OCI-LY3 (cell line): ENCODE measurements around the gene NOXA1.
"Not testable (repeated sequence)": the region's sequence is repeated elsewhere in the genome, so short reads cannot be mapped to it uniquely, and the experiment has no call there.

Experiments
- H2AFZ ChIP-seq: fragments of 200-600, 300-600 bp; shearing (Covaris generic); 2 replicates; pipeline ENCODE4 v1.6.0; 2014; ENCODE audit warnings: antibody characterized with exemption, low read depth, low read length
- H3K27ac ChIP-seq: fragments of 200-600, 300-600 bp; sonication (generic); 2 replicates; pipeline ENCODE4 v1.5.1; 2014; ENCODE audit warnings: mild to moderate bottlenecking, low read length, moderate library complexity, mixed read lengths
- H3K27me3 ChIP-seq: fragments of 200-600, 300-600 bp; sonication (generic); 2 replicates; pipeline ENCODE4 v1.6.1; 2014; ENCODE audit warnings: low read depth, low read length, mixed read lengths
- H3K36me3 ChIP-seq: fragments of 200-600, 300-600 bp; sonication (generic); replicated peaks from 2 replicates; pipeline ENCODE3; 2014; ENCODE audit warnings: low read depth, low read length, mixed read lengths
- H3K4me1 ChIP-seq: fragments of 300-600, 200-600 bp; sonication (generic); 2 replicates; pipeline ENCODE4 v1.6.1; 2014; ENCODE audit warnings: low read length, mixed read lengths
- H3K4me2 ChIP-seq: fragments of 200-600, 300-600 bp; sonication (generic); 2 replicates; pipeline ENCODE4 v1.6.1; 2014; ENCODE audit warnings: low read length, mixed read lengths
- H3K4me3 ChIP-seq: fragments of 300-600, 200-600 bp; sonication (generic); 2 replicates; pipeline ENCODE4 v1.5.1; 2014; ENCODE audit warnings: antibody characterized with exemption, mild to moderate bottlenecking, low read length, moderate library complexity
- H3K79me2 ChIP-seq: fragments of 300-600, 200-600 bp; shearing (Covaris generic); 2 replicates; pipeline ENCODE4 v1.6.1; 2014; ENCODE audit warnings: mild to moderate bottlenecking, low read length, mixed read lengths
- H3K9ac ChIP-seq: fragments of 300-600, 200-600 bp; shearing (Covaris generic); 2 replicates; pipeline ENCODE4 v1.6.0; 2014; ENCODE audit warnings: mild to moderate bottlenecking, low read length, moderate library complexity
- H3K9me3 ChIP-seq: fragments of 200-600, 300-600 bp; shearing (Covaris generic); 2 replicates; pipeline ENCODE4 v1.6.1; 2014; ENCODE audit warnings: low read length, mixed read lengths; ENCODE audit not compliant: insufficient read depth
- H4K20me1 ChIP-seq: fragments of 200-600, 300-600 bp; sonication (generic); 2 replicates; pipeline ENCODE4 v1.6.1; 2016; ENCODE audit warnings: low read length, mixed read lengths; ENCODE audit not compliant: insufficient read depth
- EZH2phosphoT487 ChIP-seq: fragments of 200-600 bp; shearing (Covaris generic); IDR thresholded peaks from 2 replicates; pipeline ENCODE4 v1.6.1; 2018; ENCODE audit warnings: antibody characterized with exemption, mixed run types, low read depth
- TF ChIP-seq, protein P1 (sequence below): fragments of 200-600, 300-600 bp; sonication (generic); IDR thresholded peaks from 2 replicates; pipeline ENCODE4 v1.5.1; 2014; ENCODE audit warnings: antibody characterized with exemption, low read length, low read depth

The NOXA1 gene

DNA sequence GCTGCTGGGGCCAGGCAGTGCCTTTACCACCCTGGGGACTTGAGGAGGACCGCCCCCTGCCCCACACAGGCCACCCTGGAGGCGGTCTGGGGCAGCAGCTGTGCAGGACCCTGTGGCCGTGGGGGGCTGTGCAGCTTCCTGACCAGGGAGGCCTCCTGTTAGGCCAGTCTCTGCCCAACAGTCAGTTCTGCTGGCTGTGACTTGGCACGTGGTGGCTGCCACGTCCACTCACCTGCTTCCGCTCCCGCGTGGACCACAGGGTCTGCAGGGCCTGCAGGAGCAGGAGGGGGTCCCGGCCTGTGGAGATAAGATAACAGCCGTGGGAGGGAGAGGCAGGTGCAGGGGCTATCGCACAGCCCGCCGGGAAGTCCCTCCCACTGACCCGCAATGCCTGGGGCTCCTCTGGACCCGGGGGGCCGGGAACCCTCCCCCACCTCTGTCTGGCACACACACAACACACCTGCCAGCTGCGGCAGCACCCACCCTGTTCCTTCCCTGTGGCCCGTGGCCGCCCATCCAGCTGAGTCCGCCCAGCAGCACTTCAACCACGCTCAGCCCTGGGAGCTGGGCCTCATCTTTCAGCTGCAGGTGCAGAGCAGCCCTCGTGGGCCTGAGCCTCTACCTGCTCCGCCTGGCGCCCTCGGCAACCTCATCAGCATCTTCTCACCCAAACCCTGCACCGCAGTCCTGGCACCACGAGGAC, 40.0 kb upstream of the NOXA1 start:
- H2AFZ ChIP-seq: no peak overlapping the region
- H3K9ac ChIP-seq: no peak overlapping the region
- H3K4me2 ChIP-seq: no peak overlapping the region
- no peaks in the 10 kb centered on the region for H3K4me1 ChIP-seq
- no peak overlapping the region for H3K27ac ChIP-seq
- H3K36me3 ChIP-seq: no peaks in the 10 kb centered on the region
- no peaks in the 10 kb centered on the region for H3K9me3 ChIP-seq
- TF ChIP-seq EZH2phosphoT487: no peak
- TF ChIP-seq, protein P1, sequence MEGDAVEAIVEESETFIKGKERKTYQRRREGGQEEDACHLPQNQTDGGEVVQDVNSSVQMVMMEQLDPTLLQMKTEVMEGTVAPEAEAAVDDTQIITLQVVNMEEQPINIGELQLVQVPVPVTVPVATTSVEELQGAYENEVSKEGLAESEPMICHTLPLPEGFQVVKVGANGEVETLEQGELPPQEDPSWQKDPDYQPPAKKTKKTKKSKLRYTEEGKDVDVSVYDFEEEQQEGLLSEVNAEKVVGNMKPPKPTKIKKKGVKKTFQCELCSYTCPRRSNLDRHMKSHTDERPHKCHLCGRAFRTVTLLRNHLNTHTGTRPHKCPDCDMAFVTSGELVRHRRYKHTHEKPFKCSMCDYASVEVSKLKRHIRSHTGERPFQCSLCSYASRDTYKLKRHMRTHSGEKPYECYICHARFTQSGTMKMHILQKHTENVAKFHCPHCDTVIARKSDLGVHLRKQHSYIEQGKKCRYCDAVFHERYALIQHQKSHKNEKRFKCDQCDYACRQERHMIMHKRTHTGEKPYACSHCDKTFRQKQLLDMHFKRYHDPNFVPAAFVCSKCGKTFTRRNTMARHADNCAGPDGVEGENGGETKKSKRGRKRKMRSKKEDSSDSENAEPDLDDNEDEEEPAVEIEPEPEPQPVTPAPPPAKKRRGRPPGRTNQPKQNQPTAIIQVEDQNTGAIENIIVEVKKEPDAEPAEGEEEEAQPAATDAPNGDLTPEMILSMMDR: no peak
- H4K20me1 ChIP-seq: no peaks in the 10 kb centered on the region
- H3K27me3 ChIP-seq: no peaks in the 10 kb centered on the region
- H3K79me2 ChIP-seq: no peaks in the 10 kb centered on the region
- no peak overlapping the region for H3K4me3 ChIP-seq

- Histone ChIP-seq H3K9ac (no peak overlapping the region), H3K4me1 (no peaks in the 10 kb centered on the region), H3K36me3 (no peaks in the 10 kb centered on the region)
Observed at GRCh38 chr9:137383784-137384756, 39.1 kb upstream of the NOXA1 start.

GRCh38 chr9:137385061-137385655, 38.0 kb upstream of the NOXA1 start:
- no peaks in the 10 kb centered on the region for H3K4me1 ChIP-seq
- H3K4me3 ChIP-seq: no peak overlapping the region
- H3K27me3 ChIP-seq: no peaks in the 10 kb centered on the region
- no peaks in the 10 kb centered on the region for H3K79me2 ChIP-seq
- no peak overlapping the region for H2AFZ ChIP-seq
- H3K9ac ChIP-seq: no peak overlapping the region
- TF ChIP-seq, protein P1: no peak
- TF ChIP-seq EZH2phosphoT487: no peak
- no peaks in the 10 kb centered on the region for H4K20me1 ChIP-seq
- H3K9me3 ChIP-seq: no peaks in the 10 kb centered on the region
- no peak overlapping the region for H3K4me2 ChIP-seq
- H3K27ac ChIP-seq: no peak overlapping the region
- no peaks in the 10 kb centered on the region for H3K36me3 ChIP-seq

More at GRCh38 chr9:137383784-137384756, 39.1 kb upstream of the NOXA1 start:
- no peak overlapping the region for H3K4me3 ChIP-seq
- TF ChIP-seq, protein P1: no peak
- TF ChIP-seq EZH2phosphoT487: no peak
- no peaks in the 10 kb centered on the region for H4K20me1 ChIP-seq
- no peaks in the 10 kb centered on the region for H3K79me2 ChIP-seq
- no peak overlapping the region for H2AFZ ChIP-seq
- H3K9me3 ChIP-seq: no peaks in the 10 kb centered on the region
- no peaks in the 10 kb centered on the region for H3K27me3 ChIP-seq
- no peak overlapping the region for H3K4me2 ChIP-seq
- no peak overlapping the region for H3K27ac ChIP-seq

DNA sequence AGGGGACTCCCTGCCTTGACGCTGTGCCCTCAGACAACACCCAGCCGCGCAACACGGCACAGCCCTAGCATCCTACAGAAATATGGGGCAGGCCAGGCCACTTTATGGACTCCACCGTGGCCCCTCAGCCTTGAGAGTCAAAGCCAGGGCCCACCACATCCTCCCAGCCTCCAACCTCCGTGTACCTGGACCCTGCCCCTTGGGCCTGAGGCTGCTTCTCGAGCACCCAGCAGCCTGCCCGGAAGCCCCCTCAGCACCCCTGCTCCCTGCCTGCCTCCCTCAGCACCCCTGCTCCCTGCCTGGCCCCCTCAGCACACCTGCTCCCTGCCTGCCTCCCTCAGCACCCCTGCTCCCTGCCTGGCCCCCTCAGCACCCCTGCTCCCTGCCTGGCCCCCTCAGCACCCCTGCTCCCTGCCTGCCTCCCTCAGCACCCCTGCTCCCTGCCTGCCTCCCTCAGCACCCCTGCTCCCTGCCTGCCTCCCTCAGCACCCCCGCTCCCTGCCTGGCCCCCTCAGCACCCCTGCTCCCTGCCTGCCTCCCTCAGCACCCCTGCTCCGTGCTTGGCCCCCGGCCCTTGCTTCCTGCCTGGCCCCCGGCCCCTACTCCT, 36.6 kb upstream of the NOXA1 start:
- not testable (repeated sequence) for H3K9me3 ChIP-seq, H3K36me3 ChIP-seq, H3K79me2 ChIP-seq, H3K4me2 ChIP-seq, H3K27me3 ChIP-seq, H3K4me3 ChIP-seq, H2AFZ ChIP-seq, H3K4me1 ChIP-seq, H4K20me1 ChIP-seq, H3K9ac ChIP-seq, H3K27ac ChIP-seq
